ENCODE measurements around the gene UROC1.

DNA sequence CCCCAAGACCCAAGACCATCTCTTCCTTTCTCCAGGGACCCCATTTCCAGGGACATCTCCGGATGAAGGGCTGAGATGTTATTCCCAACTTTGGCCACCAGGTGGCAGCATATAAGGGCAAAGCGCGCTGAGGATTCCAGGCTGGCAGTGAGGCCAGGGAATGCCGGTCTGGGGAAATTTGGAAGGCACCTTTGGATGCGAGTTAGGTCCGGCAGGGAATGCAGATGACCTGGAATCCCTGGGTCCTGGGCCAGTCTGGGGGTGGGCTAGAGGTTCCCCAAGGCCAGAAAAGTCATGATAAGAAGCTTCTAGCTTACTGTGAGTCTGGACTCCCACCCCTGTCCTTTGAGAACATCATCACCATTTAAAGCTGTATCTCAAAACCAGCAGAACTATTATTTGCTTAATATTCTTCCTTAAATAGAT, 4.8 kb upstream of the UROC1 start:
- peak; percentile 85 to 100 (median 93) for TF ChIP-seq CTCF (IDR thresholded peaks at IDR 0.05)
- TF ChIP-seq POLR2A (IDR thresholded peaks at IDR 0.05), result no peak

Measured in testis (tissue), 2 donors.